Measurements from ENCODE around the gene HSPA12A.

HSPA12A gene

GRCh38 chr10:116733566-116733965, 8.8 kb downstream of the HSPA12A start (continued):
- TF ChIP-seq ZBTB10 (tag by site-specific recombination; IDR thresholded peaks at IDR 0.05): no peak
- TF ChIP-seq ZNF175 (tag by site-specific recombination; IDR thresholded peaks at IDR 0.05): no peak
- no peak for TF ChIP-seq ZNF280D (tag by site-specific recombination; IDR thresholded peaks at IDR 0.05)
- no peak for TF ChIP-seq ZNF416 (tag by site-specific recombination; IDR thresholded peaks at IDR 0.05)
- TF ChIP-seq ZSCAN16 (tag by site-specific recombination; IDR thresholded peaks at IDR 0.05): no peak
- no peak for TF ChIP-seq ZNF530 (tag by site-specific recombination; IDR thresholded peaks at IDR 0.05; ENCODE audit: low read depth)
- no peak for TF ChIP-seq MYNN (tag by site-specific recombination; IDR thresholded peaks at IDR 0.05; ENCODE audit: borderline replicate concordance)
- TF ChIP-seq ZNF211 (tag by site-specific recombination; IDR thresholded peaks at IDR 0.05; ENCODE audit: low read depth): no peak
- TF ChIP-seq ZNF792 (tag by site-specific recombination; IDR thresholded peaks at IDR 0.05): no peak
- TF ChIP-seq AEBP2 (tag by site-specific recombination; IDR thresholded peaks at IDR 0.05; ENCODE audit: borderline replicate concordance): no peak
- TF ChIP-seq SCRT1 (tag by site-specific recombination; IDR thresholded peaks at IDR 0.05; ENCODE audit: borderline replicate concordance): no peak
- no peak for TF ChIP-seq ZNF350 (tag by site-specific recombination; IDR thresholded peaks at IDR 0.05)
- no peak for TF ChIP-seq ZNF449 (tag by site-specific recombination; IDR thresholded peaks at IDR 0.05)
- TF ChIP-seq PRDM1 (tag by site-specific recombination; IDR thresholded peaks at IDR 0.05): no peak
- TF ChIP-seq ZNF433 (tag by site-specific recombination; IDR thresholded peaks at IDR 0.05; ENCODE audit: low read depth): no peak

- H3K4me3 ChIP-seq (ENCODE audit: low read depth, low read length): no peak overlapping the region
- H3K36me3 ChIP-seq (ENCODE audit: control insufficient read depth in 2 of 2, insufficient read depth in 1 of 2, low read length in 2 of 2): no peaks in the 10 kb centered on the region
- no peaks in the 10 kb centered on the region for H3K4me1 ChIP-seq (ENCODE audit: control insufficient read depth, insufficient read depth, low read length)
- CTCF ChIA-PET: no interaction called here
- no peaks in the 10 kb centered on the region for H3K9me3 ChIP-seq (ENCODE audit: control insufficient read depth, insufficient read depth, low read depth, low read length)
- POLR2A ChIA-PET: interaction anchor here (0.6 kb wide), 1 partner anchor 567 kb away, joined by 3 read pairs; no protein-coding TSS in a partner anchor
- no peak overlapping the region for H3K27ac ChIP-seq (ENCODE audit: extremely low read depth, low read depth, low read length)
- TF ChIP-seq ZNF24 (tag by site-specific recombination; IDR thresholded peaks at IDR 0.05) (no peak), ZNF571 (tag by site-specific recombination; IDR thresholded peaks at IDR 0.05) (no peak), ZNF133 (tag by site-specific recombination; IDR thresholded peaks at IDR 0.05) (no peak), ZNF423 (tag by site-specific recombination; IDR thresholded peaks at IDR 0.05) (no peak), ZNF132 (tag by site-specific recombination; IDR thresholded peaks at IDR 0.05; ENCODE audit: borderline replicate concordance) (no peak), ZNF549 (tag by site-specific recombination; IDR thresholded peaks at IDR 0.05) (no peak), ZNF473 (tag by site-specific recombination; IDR thresholded peaks at IDR 0.05) (no peak), ZNF501 (tag by site-specific recombination; IDR thresholded peaks at IDR 0.05) (no peak), ZSCAN18 (tag by site-specific recombination; IDR thresholded peaks at IDR 0.05) (no peak), ZNF830 (tag by site-specific recombination; IDR thresholded peaks at IDR 0.05; ENCODE audit: low read depth) (no peak), ZNF350 (tag by site-specific recombination; IDR thresholded peaks at IDR 0.05) (no peak), ZNF16 (tag by site-specific recombination; IDR thresholded peaks at IDR 0.05; ENCODE audit: low read depth) (no peak), PBX3 (CRISPR knock-in tag; IDR thresholded peaks at IDR 0.05) (no peak)
Observed at GRCh38 chr10:116732573-116732972, 9.8 kb downstream of the HSPA12A start.

Measured in HEK293 (cell line).